Measurements from ENCODE around the gene ADAMTSL3.

DNA sequence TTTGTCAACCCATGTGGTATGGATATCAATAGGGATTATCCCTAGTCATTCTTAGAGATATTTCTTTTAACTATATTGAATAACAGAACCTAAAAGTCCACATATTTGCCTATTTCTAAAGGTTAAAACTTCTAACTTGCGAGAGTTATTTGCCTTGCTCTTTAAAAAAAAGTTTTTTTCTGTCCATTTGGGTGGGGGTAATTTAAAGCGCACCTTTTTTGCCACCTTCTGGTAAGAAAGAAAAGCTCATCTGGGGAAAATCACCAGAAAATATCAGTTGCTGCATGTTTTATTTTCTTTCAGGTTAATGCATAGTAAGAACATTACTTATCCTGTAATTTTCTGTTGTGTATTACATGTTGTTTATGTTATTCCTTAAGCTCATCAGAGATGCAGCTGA, 339.7 kb downstream of the ADAMTSL3 start:
- no peak for TF ChIP-seq ELF4 (IDR thresholded peaks at IDR 0.05)
- peak; percentile 86 for TF ChIP-seq ZNF384 (IDR thresholded peaks at IDR 0.05)
- no peak for TF ChIP-seq BHLHE40 (IDR thresholded peaks at IDR 0.05; ENCODE audit: borderline replicate concordance)
- TF ChIP-seq TARDBP (IDR thresholded peaks at IDR 0.05): no peak
- no peak for TF ChIP-seq FOXA1 (IDR thresholded peaks at IDR 0.05)
- TF ChIP-seq SP1 (IDR thresholded peaks at IDR 0.05): no peak
- no peak for TF ChIP-seq FOXK2 (IDR thresholded peaks at IDR 0.05)
- TF ChIP-seq NFRKB (IDR thresholded peaks at IDR 0.05): no peak
- TF ChIP-seq HDGF (IDR thresholded peaks at IDR 0.05; ENCODE audit: borderline replicate concordance): no peak
- no peak for TF ChIP-seq FOXM1 (IDR thresholded peaks at IDR 0.05; ENCODE audit: borderline replicate concordance)

Data from HEK293T (cell line).